Common myeloid progenitor, CD34-positive (primary cell): Measurements from ENCODE around the gene CFAP91.
A peak's percentile ranks its signal among the peaks of the same experiment; 100 is the strongest.

Experiments
- CTCF ChIA-PET: fragments of 350-600 bp; sonication (Branson Sonifier 250); formaldehyde crosslinking; loops from one replicate; lab custom pipeline; 2021; ENCODE audit warnings: antibody characterized with exemption; lab: Charles Lee
- POLR2A ChIA-PET: fragments of 350-600 bp; sonication (Branson Sonifier 250); formaldehyde crosslinking; loops from one replicate; lab custom pipeline; 2021; ENCODE audit warnings: antibody characterized with exemption; lab: Charles Lee
- DNase-seq, 3 donors: peaks; one replicate each; pipeline versions ENCODE4 v3.0.0 to v3.0.0-alpha.2; 2013
- H3K27ac ChIP-seq, 2 experiments: 1 replicate in 1 of 2; 2 replicates in 1 of 2; pipeline ENCODE4 v1.7.0; 2013; ENCODE audit warnings: inconsistent platforms in 2 of 2, low read length in 2 of 2, mild to moderate bottlenecking in 2 of 2, low read depth in 1 of 2, moderate library complexity in 1 of 2; ENCODE audit not compliant: severe bottlenecking in 2 of 2, insufficient read depth in 1 of 2, poor library complexity in 1 of 2
- H3K27me3 ChIP-seq, 5 experiments: replicated peaks in 2 of 5; 1 replicate in 3 of 5; 2 replicates in 2 of 5; pipeline versions ENCODE4 v1.6.1 to v1.7.0; 2013; ENCODE audit warnings: low read length in 4 of 5, mild to moderate bottlenecking in 2 of 5, moderate library complexity in 2 of 5, inconsistent platforms in 1 of 5; ENCODE audit not compliant: insufficient read depth in 5 of 5, control insufficient read depth in 4 of 5
- H3K36me3 ChIP-seq, 4 experiments: 1 replicate in 2 of 4; 2 replicates in 2 of 4; pipeline versions ENCODE4 v1.6.1 to v1.7.0; 2013; ENCODE audit warnings: low read length in 3 of 4, control low read depth in 1 of 4, mild to moderate bottlenecking in 1 of 4; ENCODE audit not compliant: control insufficient read depth in 4 of 4, insufficient read depth in 4 of 4
- H3K4me1 ChIP-seq, 4 experiments: 1 replicate in 3 of 4; 2 replicates in 1 of 4; pipeline versions ENCODE4 v1.6.1 to v1.7.1; 2013; ENCODE audit warnings: low read length in 3 of 4, mild to moderate bottlenecking in 3 of 4, control low read depth in 1 of 4, inconsistent platforms in 1 of 4, moderate library complexity in 1 of 4; ENCODE audit not compliant: control insufficient read depth in 4 of 4, insufficient read depth in 4 of 4; ENCODE audit errors: control extremely low read depth in 1 of 4
- H3K4me3 ChIP-seq, 7 experiments: 1 replicate in 4 of 7; 2 replicates in 3 of 7; pipeline versions ENCODE4 v1.5.1 to v1.7.0; 2013; ENCODE audit warnings: mild to moderate bottlenecking in 7 of 7, low read length in 6 of 7, moderate library complexity in 6 of 7, inconsistent platforms in 2 of 7, low read depth in 2 of 7, control low read depth in 1 of 7; ENCODE audit not compliant: insufficient read depth in 4 of 7, control insufficient read depth in 1 of 7; ENCODE audit errors: extremely low read depth in 1 of 7
- H3K9me3 ChIP-seq, 5 experiments: 1 replicate in 4 of 5; 2 replicates in 1 of 5; pipeline versions ENCODE4 v1.6.1 to v1.7.1; 2013; ENCODE audit warnings: low read length in 4 of 5, mild to moderate bottlenecking in 2 of 5, inconsistent platforms in 1 of 5, low read depth in 1 of 5, moderate library complexity in 1 of 5; ENCODE audit not compliant: control insufficient read depth in 4 of 5, insufficient read depth in 2 of 5; ENCODE audit errors: control extremely low read depth in 1 of 5
- WGBS: methylation state at CpG from one replicate; pipeline ENCODE4 v1.1.5; 2013; ENCODE audit not compliant: insufficient coverage; 5-methylcytosine and 5-hydroxymethylcytosine counted together

The CFAP91 gene

DNA sequence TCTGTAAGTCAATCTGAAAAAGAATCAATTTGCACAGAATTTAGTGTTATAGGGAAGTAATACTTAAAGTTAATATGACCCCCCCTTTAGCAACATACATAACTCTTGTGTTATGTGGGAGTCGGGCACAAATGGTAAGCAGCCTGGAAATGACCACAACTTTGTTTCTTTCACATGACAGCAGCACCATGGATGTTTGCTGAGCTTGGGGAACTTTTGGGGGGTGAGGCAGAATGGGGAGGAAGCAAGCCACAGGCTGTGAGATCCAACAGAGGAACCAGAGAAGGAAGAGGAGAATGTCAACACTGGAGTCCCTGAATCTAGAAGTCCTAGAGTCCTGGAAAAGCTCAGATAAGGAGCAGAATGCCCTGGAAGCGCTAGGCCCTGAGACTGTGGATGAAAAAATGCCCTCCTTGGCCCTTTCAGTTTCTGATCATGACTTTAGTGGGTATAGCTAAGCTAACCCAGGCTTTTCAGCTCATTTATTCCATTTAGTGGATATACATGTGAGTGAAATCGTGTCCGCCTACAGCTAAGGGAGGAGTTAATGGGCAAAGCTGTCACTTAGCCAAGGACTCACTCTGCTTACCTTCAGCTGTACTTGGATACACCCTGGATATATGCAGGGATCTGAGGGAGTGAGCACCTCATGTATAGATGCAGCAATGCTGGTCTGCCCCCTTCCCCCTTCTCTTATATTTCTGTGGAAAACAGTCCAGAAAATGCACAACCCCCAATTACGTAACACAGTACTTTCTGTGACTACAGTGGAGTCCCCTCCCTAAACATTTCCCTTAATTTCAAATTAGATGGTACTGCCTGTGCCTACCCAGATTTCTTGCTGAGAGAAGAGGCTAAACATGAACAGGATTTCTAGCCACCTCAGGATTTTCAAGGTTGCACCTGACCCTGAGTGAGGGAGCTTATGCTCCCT is 39.1 kb downstream of the CFAP91 start:
- no peaks in the 10 kb centered on the region for H3K27me3 ChIP-seq
- ChIA-PET CTCF (interaction anchor here (0.8 to 1.5 kb wide), 2 partner anchors 9 to 10 kb away, joined by 4 to 5 read pairs; no protein-coding TSS in a partner anchor), POLR2A (no interaction called here)
- WGBS, result 100% methylated on average over 2 of the region's 5 CpGs
- no peak overlapping the region for H3K4me3 ChIP-seq
- peak in 1 of 3 donors; percentile 6 for DNase-seq
- H3K27ac ChIP-seq, result no peak overlapping the region
- H3K9me3 ChIP-seq, result no peaks in the 10 kb centered on the region
- H3K36me3 ChIP-seq, result no peaks in the 10 kb centered on the region
- peaks cover 0 to 9% (median 0%) of the 10 kb centered on the region in 4 experiments for H3K4me1 ChIP-seq

DNA sequence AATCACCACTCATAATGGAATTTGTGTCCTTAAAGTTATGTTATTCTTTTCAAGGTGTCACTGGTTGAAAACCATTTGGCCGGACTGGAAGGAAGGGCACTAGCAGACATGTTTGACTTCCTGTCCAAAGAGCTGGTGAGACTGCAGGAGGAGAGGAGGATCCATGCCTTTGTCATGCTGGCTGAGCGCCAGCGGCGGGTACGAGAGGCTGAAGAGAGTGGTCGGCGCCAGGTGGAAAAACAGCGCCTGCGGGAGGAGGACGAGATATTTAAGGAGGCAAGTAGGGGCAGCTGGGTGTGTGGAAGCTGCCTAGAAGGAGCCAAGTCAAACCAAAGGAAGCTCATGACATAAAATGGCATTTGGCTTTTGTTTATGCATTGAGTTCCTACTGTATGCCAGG is 41.1 kb downstream of the CFAP91 start:
- peaks cover 0 to 9% (median 0%) of the 10 kb centered on the region in 4 experiments for H3K4me1 ChIP-seq
- WGBS, result 100% methylated on average over 7 of the region's 10 CpGs
- no peak overlapping the region for H3K27ac ChIP-seq
- H3K27me3 ChIP-seq, result no peaks in the 10 kb centered on the region
- ChIA-PET POLR2A (no interaction called here), CTCF (interaction anchor here (1.2 to 1.3 kb wide), 2 partner anchors 11 to 24 kb away, joined by 3 read pairs; no protein-coding TSS in a partner anchor)
- no peaks in the 10 kb centered on the region for H3K36me3 ChIP-seq
- H3K4me3 ChIP-seq, result no peak overlapping the region
- H3K9me3 ChIP-seq, result no peaks in the 10 kb centered on the region
- no peak for DNase-seq

DNA sequence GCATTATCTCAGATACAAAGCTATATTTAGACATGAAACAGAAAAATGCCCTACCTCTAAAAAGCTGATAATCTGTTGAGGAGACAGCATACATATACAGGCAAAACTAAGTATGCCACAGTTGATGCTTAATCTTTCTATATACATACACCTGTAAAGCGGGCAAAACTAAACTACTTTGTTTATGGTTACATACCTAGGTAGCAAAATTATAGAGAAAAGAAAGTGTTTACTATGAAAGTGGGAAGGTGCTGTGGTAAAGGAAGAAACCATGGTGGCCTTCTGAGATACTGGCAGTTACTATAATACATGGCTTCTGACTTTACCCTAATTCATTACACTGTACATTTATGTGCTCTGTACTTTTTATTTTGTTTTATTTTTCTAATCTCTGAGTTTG is 43.1 kb downstream of the CFAP91 start:
- WGBS, result no CpG with 5 or more reads among the region's 1 CpG
- ChIA-PET POLR2A (no interaction called here), CTCF (no interaction called here)
- Histone ChIP-seq H3K4me3 (no peak overlapping the region), H3K27ac (no peak overlapping the region), H3K9me3 (no peaks in the 10 kb centered on the region), H3K4me1 (peaks cover 0 to 9% (median 0%) of the 10 kb centered on the region in 4 experiments), H3K27me3 (no peaks in the 10 kb centered on the region), H3K36me3 (no peaks in the 10 kb centered on the region)
- DNase-seq, result no peak

DNA sequence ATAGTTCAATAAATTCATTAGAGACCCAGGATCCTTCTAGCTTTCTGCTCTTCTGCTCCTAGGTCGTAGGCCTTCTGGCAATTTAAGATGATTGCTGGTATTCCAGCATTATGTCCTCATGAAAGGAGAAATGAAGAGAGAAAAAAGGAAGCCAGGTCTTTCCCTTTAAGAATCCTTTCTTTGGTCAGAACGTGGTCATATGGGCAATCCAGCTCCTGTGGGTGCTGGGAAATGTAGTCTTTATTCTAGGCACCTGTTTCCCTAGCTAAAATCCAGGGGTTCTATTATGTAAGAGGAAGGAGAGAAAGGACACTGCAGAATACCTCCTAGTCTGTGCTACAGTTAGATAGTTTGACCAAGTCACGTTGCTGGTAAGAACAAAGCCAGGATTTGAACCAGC is 43.6 kb downstream of the CFAP91 start:
- no peaks in the 10 kb centered on the region for H3K27me3 ChIP-seq
- H3K9me3 ChIP-seq, result no peaks in the 10 kb centered on the region
- H3K27ac ChIP-seq, result no peak overlapping the region
- POLR2A ChIA-PET, result no interaction called here
- WGBS, result 86% methylated on average over 3 of the region's 3 CpGs
- H3K36me3 ChIP-seq, result no peaks in the 10 kb centered on the region
- no peak overlapping the region for H3K4me3 ChIP-seq
- CTCF ChIA-PET, result no interaction called here
- peaks cover 0 to 9% (median 0%) of the 10 kb centered on the region in 4 experiments for H3K4me1 ChIP-seq
- no peak for DNase-seq

DNA sequence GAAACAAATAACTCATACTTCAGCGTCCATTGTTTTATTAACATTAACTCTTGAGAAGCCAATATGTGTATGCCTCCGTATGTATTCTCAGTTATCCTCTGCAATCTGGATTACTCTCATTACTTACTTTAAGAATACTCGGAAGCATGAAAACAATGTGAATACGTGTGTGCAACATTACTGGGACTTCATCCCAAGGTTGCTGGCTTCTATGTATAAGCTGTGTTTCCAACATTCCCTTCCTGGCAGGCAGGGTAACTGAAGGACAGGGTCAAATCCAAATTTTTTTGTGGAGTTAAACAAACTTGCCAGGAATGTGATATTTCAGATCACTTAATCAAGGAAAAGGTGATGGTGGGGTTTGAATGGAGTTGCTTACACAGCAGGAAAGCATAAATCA is 44.5 kb downstream of the CFAP91 start:
- no peak overlapping the region for H3K27ac ChIP-seq
- H3K4me3 ChIP-seq, result no peak overlapping the region
- ChIA-PET CTCF (interaction anchor here (1.0 to 1.3 kb wide), 2 partner anchors 15 to 27 kb away, joined by 3 read pairs; no protein-coding TSS in a partner anchor), POLR2A (no interaction called here)
- no peak for DNase-seq
- H3K9me3 ChIP-seq, result no peaks in the 10 kb centered on the region
- WGBS, result 96% methylated on average over 4 of the region's 4 CpGs
- H3K36me3 ChIP-seq, result no peaks in the 10 kb centered on the region
- H3K27me3 ChIP-seq, result no peaks in the 10 kb centered on the region
- H3K4me1 ChIP-seq, result peaks cover 0 to 2% (median 0%) of the 10 kb centered on the region in 4 experiments

DNA sequence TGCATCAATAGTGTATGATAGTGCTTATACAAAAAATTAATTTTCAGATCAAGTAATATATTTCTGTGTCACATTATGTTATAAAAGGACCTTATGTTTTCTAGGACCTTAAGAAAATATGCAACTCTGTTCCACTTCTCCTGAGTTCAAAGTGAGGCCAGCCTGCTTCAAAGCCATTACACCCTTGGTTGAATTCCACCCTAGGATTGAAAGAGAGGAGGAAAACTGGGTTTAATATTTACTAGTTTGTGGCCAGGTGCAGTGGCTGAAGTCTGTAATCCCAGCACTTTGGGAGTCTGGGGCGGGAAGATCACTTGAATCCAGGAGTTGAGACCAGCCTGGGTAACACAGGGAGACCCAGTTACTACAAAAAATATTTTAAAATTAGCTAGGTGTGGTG is 46.2 kb downstream of the CFAP91 start:
- no peak overlapping the region for H3K4me3 ChIP-seq
- ChIA-PET POLR2A (no interaction called here), CTCF (no interaction called here)
- no peak overlapping the region for H3K27ac ChIP-seq
- no peaks in the 10 kb centered on the region for H3K36me3 ChIP-seq
- no peaks in the 10 kb centered on the region for H3K27me3 ChIP-seq
- H3K4me1 ChIP-seq, result no peaks in the 10 kb centered on the region
- no CpG with 5 or more reads among the region's 1 CpG for WGBS
- H3K9me3 ChIP-seq, result peaks cover 0 to 4% (median 0%) of the 10 kb centered on the region in 5 experiments
- no peak for DNase-seq

DNA sequence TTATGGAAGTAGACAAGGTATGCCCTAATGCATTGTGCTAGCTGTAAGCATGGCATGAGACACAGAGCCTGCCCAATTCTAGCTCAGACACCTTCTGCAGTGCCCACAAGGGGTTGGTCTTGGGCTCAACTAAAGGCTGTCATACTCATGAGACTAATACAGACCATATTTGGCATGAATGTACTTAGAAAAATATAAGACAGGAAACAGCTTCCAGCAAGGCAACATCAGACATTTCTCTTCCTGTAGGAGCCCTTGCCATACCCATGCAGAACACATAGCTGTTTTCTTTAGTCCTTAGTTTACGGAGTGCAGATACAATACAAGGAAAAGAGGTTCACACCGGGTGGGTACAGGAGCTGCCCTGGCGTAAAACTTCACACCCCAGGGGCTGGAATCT is 48.6 kb downstream of the CFAP91 start:
- no peak for DNase-seq
- no peak overlapping the region for H3K27ac ChIP-seq
- H3K36me3 ChIP-seq, result no peaks in the 10 kb centered on the region
- 100% methylated on average over 3 of the region's 3 CpGs for WGBS
- CTCF ChIA-PET, result interaction anchor here (0.7 to 1.6 kb wide), 3 partner anchors 9 to 39 kb away, joined by 3 to 5 read pairs (median 3); no protein-coding TSS in a partner anchor
- POLR2A ChIA-PET, result no interaction called here
- H3K4me3 ChIP-seq, result no peak overlapping the region
- no peaks in the 10 kb centered on the region for H3K27me3 ChIP-seq
- peaks cover 0 to 14% (median 2%) of the 10 kb centered on the region in 5 experiments for H3K9me3 ChIP-seq
- H3K4me1 ChIP-seq, result no peaks in the 10 kb centered on the region
